Kidney epithelial cell (primary cell): Measurements from ENCODE around the gene SH3GLB2. TPM values are rescaled to one million over a fixed set of nuclear protein-coding genes. Genes with fewer than 3 reads are reported as not detected.
"Not testable (repeated sequence)": the region's sequence is repeated elsewhere in the genome, so short reads cannot be mapped to it uniquely, and the experiment has no call there.

Source experiments
- DNase-seq: peaks from one replicate; pipeline ENCODE4 v3.0.0-alpha.2; 2010; ENCODE audit warnings: low read depth
- H3K27me3 ChIP-seq: 2 replicates; pipeline ENCODE4 v1.6.0; 2011; ENCODE audit warnings: low read length; ENCODE audit not compliant: control insufficient read depth, insufficient read depth
- H3K36me3 ChIP-seq: 2 replicates; pipeline ENCODE4 v1.5.1; 2011; ENCODE audit warnings: low read length; ENCODE audit not compliant: control insufficient read depth, insufficient read depth
- H3K4me3 ChIP-seq: 2 replicates; pipeline ENCODE4 v1.5.1; 2011; ENCODE audit warnings: low read depth, mild to moderate bottlenecking, control low read depth, low read length
- total RNA-seq: library from RNA; depleted of rRNA; stranded (reverse); fragments of >200 nt; gene quantifications from 2 replicates; pipeline ENCODE4 v1.2.3, GENCODE V29; 2015
- TF ChIP-seq, protein P1 (sequence below): IDR thresholded peaks from 2 replicates; pipeline ENCODE4 v1.5.1; 2011; ENCODE audit warnings: mild to moderate bottlenecking, moderate library complexity, low read length, control low read depth, inconsistent platforms; ENCODE audit not compliant: insufficient read depth, poor library complexity, severe bottlenecking

The SH3GLB2 gene
- total RNA-seq, 1 donor from 2014 or later, result 101 TPM

- no peak for DNase-seq
- Histone ChIP-seq H3K4me3 (no peak overlapping the region), H3K36me3 (peaks cover 3% of the 10 kb centered on the region), H3K27me3 (no peaks in the 10 kb centered on the region)
- TF ChIP-seq, protein P1, sequence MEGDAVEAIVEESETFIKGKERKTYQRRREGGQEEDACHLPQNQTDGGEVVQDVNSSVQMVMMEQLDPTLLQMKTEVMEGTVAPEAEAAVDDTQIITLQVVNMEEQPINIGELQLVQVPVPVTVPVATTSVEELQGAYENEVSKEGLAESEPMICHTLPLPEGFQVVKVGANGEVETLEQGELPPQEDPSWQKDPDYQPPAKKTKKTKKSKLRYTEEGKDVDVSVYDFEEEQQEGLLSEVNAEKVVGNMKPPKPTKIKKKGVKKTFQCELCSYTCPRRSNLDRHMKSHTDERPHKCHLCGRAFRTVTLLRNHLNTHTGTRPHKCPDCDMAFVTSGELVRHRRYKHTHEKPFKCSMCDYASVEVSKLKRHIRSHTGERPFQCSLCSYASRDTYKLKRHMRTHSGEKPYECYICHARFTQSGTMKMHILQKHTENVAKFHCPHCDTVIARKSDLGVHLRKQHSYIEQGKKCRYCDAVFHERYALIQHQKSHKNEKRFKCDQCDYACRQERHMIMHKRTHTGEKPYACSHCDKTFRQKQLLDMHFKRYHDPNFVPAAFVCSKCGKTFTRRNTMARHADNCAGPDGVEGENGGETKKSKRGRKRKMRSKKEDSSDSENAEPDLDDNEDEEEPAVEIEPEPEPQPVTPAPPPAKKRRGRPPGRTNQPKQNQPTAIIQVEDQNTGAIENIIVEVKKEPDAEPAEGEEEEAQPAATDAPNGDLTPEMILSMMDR, result no peak
These were observed 19.6 kb downstream of the SH3GLB2 start for GRCh38 chr9:129008469-129008965.

DNA sequence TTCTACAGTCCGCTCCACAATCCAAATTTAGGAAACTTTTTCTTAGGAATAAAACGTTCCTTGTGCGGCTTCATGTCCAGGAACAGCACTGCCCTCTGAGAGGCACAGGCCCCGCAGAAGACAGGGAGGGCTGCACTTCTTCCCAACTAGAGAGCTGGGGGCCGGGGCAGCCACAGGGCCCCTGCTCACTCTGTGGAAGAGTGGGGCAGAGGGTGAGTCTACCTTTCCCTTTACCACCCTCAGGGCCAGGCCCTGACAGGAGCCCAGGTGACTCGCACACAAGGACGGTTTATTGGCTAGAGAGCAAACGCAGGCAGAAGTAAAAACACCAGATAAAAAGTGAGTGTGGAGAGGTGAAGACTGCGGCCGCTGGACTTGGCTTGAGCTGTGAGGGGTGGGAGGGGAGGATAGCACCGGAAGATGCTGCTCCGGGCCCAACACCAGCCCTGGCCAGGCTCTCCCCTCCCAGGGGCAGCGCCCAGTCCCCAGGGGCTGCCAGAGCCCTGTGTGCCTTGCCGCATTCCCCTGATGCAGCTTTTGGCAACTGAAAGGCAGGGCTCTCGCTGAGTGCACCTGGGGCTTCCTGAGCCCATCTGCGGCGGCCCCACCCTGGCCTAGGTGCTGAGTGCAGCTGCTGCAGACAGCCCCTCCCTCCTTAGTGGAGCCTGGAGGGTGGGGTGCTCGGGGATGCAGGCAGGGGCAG is 20.2 kb downstream of the SH3GLB2 start:
- H3K4me3 ChIP-seq, result no peak overlapping the region
- no peaks in the 10 kb centered on the region for H3K27me3 ChIP-seq
- DNase-seq, result no peak
- TF ChIP-seq, protein P1, result no peak
- peaks cover 4% of the 10 kb centered on the region for H3K36me3 ChIP-seq

DNA sequence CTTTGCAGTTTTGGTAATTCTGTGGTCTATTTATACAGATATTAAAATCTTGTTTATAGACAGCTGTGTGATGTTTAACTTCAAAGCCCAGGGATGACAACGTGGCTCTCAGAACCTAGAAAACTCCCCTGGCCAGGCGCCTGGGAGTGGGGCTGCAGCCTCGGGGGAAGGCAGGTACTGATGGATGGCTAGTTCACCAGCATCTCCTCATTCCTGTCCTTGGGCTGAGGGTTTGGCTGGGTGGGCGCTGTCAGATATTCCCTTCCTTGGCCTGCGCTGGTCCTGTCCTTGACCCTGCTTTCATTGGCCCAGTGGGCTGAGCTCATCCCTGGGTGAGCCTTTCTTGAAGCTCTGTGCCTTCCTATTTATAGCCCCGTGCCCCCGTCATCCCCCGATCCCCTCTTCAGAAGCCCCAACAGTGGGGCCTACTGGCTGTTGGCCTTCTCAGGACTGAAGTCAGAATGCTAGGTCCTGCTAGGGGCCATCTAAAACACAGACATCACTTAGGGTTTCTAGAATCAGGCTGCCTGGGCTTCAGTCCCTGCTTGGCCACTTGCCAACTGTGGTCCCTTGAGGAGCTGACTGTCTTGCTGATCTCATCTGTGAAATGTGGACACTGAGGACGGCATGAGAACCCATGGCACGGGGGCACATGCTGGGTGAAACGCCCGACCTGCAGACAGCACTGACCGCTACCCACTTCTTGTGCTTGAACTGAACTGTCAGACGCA is 20.9 kb downstream of the SH3GLB2 start:
- Histone ChIP-seq H3K4me3 (no peak overlapping the region), H3K36me3 (peaks cover 4% of the 10 kb centered on the region), H3K27me3 (no peaks in the 10 kb centered on the region)
- no peak for DNase-seq
- TF ChIP-seq, protein P1, result no peak

DNA sequence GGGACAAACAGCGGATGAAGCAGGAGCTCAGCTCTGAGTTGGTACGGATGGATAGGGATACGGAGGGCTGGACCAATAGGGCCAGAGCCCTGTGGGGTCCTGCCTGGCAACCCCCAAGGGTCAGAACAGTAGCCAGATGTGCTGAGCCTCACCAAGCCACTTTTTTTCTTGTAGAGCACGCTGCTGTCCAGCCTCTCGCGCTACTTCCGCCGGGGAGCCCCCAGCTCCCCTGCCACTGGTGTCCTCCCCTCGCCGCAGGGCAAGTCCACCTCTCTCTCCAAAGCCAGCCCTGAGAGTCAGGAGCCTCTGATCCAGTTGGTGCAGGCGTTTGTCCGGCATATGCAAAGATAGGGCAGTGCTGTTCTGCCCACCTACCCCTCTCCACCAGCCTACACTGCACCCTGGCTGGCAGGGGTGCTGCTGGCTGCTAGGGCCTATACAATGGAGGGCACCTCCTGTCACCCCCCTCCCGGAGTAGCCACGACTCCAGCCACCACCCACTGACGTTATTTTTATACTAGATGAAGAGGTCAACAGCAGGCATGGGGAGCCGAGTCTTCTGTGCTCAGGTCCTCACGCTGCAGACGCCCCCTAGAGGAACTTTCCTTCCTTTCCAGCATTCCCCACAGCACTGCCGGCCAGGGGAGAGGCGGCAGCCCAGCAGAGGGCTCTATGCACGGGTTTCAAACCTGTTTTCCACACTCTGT is 21.6 kb downstream of the SH3GLB2 start:
- TF ChIP-seq, protein P1, result peak; percentile 97
- no peaks in the 10 kb centered on the region for H3K27me3 ChIP-seq
- no peak overlapping the region for H3K4me3 ChIP-seq
- DNase-seq, result no peak
- H3K36me3 ChIP-seq, result peaks cover 7% of the 10 kb centered on the region

- H3K36me3 ChIP-seq, result peaks cover 10% of the 10 kb centered on the region
- TF ChIP-seq, protein P1, result no peak
- H3K27me3 ChIP-seq, result no peaks in the 10 kb centered on the region
- no peak for DNase-seq
- no peak overlapping the region for H3K4me3 ChIP-seq
These were observed 22.7 kb downstream of the SH3GLB2 start for GRCh38 chr9:129005336-129005997.

DNA sequence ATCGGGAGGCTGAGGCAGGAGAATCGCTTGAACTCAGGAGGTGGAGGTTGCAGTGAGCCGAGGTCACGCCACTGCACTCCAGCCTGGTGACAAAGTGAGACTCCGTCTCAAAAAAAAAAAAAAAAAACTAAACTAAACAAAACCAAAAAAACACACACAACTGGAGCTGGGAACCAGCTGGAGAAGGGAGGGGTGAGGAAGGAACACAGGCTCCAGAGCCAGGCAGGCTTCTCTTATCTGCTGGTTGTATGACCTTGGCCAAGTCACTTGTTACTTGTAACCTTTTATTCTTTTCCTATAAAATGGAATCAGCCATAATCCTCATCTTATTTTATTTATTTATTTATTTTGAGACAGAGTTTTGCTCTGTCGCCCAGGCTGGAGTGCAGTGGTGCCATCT is 24.0 kb downstream of the SH3GLB2 start:
- H3K27me3 ChIP-seq, H3K4me3 ChIP-seq, DNase-seq: not testable (repeated sequence)
- peaks cover 10% of the 10 kb centered on the region for H3K36me3 ChIP-seq
